NCI-H2107 treated with DMSO at 0.1 percent for 48 hours (cell line): ENCODE data around the gene PPP1R15A.
"Not testable (repeated sequence)": the region's sequence is repeated elsewhere in the genome, so short reads cannot be mapped to it uniquely, and the experiment has no call there.

Experiments used
- DNase-seq: peaks from one replicate; lab custom pipeline; 2025; ENCODE audit not compliant: unreplicated experiment; lab: John Stamatoyannopoulos, UW

PPP1R15A gene

GRCh38 chr19:48910803-48911202 is 38.6 kb downstream of the PPP1R15A start:
- DNase-seq: no peak

- DNase-seq: peak; percentile 23
These were observed 41.1 kb downstream of the PPP1R15A start for GRCh38 chr19:48913114-48913889.

GRCh38 chr19:48914181-48914580 is 42.0 kb downstream of the PPP1R15A start:
- no peak for DNase-seq

GRCh38 chr19:48915757-48916156 is 43.5 kb downstream of the PPP1R15A start:
- DNase-seq: peak; percentile 89

- no peak for DNase-seq
These were observed 45.9 kb downstream of the PPP1R15A start for GRCh38 chr19:48918071-48918470.

GRCh38 chr19:48918801-48919247 is 46.6 kb downstream of the PPP1R15A start:
- no peak for DNase-seq

GRCh38 chr19:48919271-48919670 is 47.0 kb downstream of the PPP1R15A start:
- DNase-seq: not testable (repeated sequence)

- no peak for DNase-seq
These were observed 48.7 kb downstream of the PPP1R15A start for GRCh38 chr19:48920949-48921348.

- DNase-seq: no peak
These were observed 49.7 kb downstream of the PPP1R15A start for GRCh38 chr19:48921721-48922500.

- DNase-seq: no peak
These were observed 50.6 kb downstream of the PPP1R15A start for GRCh38 chr19:48922548-48923490.

- DNase-seq: no peak
These were observed 53.1 kb downstream of the PPP1R15A start for GRCh38 chr19:48925240-48925843.
